ENCODE measurements around the gene WWOX.

Gene WWOX

GRCh38 chr16:78474762-78475161, 375.3 kb downstream of the WWOX start:
- DNase-seq (ENCODE audit: low spot score) = no peak

- no peak for DNase-seq (ENCODE audit: low spot score)
Observed at GRCh38 chr16:78476615-78477014, 377.2 kb downstream of the WWOX start.

GRCh38 chr16:78478267-78478861, 378.9 kb downstream of the WWOX start:
- DNase-seq (ENCODE audit: low spot score) = no peak

GRCh38 chr16:78479723-78480122, 380.3 kb downstream of the WWOX start:
- DNase-seq (ENCODE audit: low spot score) = no peak

GRCh38 chr16:78480588-78480987, 381.1 kb downstream of the WWOX start:
- DNase-seq (ENCODE audit: low spot score) = no peak

- no peak for DNase-seq (ENCODE audit: low spot score)
Observed at GRCh38 chr16:78483124-78483992, 383.9 kb downstream of the WWOX start.

- no peak for DNase-seq (ENCODE audit: low spot score)
Observed at GRCh38 chr16:78484509-78485058, 385.1 kb downstream of the WWOX start.

GRCh38 chr16:78485188-78485916, 385.9 kb downstream of the WWOX start:
- no peak for DNase-seq (ENCODE audit: low spot score)

GRCh38 chr16:78485917-78486257, 386.4 kb downstream of the WWOX start:
- DNase-seq (ENCODE audit: low spot score) = no peak

- DNase-seq (ENCODE audit: low spot score) = no peak
Observed at GRCh38 chr16:78487471-78487870, 388.0 kb downstream of the WWOX start.

GRCh38 chr16:78489072-78489471, 389.6 kb downstream of the WWOX start:
- no peak for DNase-seq (ENCODE audit: low spot score)

- DNase-seq (ENCODE audit: low spot score) = no peak
Observed at GRCh38 chr16:78489631-78490030, 390.2 kb downstream of the WWOX start.

GRCh38 chr16:78490431-78490830, 391.0 kb downstream of the WWOX start:
- DNase-seq (ENCODE audit: low spot score) = no peak

- no peak for DNase-seq (ENCODE audit: low spot score)
Observed at GRCh38 chr16:78490847-78491246, 391.4 kb downstream of the WWOX start.

- no peak for DNase-seq (ENCODE audit: low spot score)
Observed at GRCh38 chr16:78493573-78493972, 394.1 kb downstream of the WWOX start.

GRCh38 chr16:78494105-78494504, 394.7 kb downstream of the WWOX start:
- no peak for DNase-seq (ENCODE audit: low spot score)

GRCh38 chr16:78494674-78495073, 395.2 kb downstream of the WWOX start:
- DNase-seq (ENCODE audit: low spot score) = no peak

GRCh38 chr16:78496189-78496588, 396.7 kb downstream of the WWOX start:
- no peak for DNase-seq (ENCODE audit: low spot score)

GRCh38 chr16:78499399-78499798, 399.9 kb downstream of the WWOX start:
- DNase-seq (ENCODE audit: low spot score) = no peak

- no peak for DNase-seq (ENCODE audit: low spot score)
Observed at GRCh38 chr16:78500659-78501270, 401.3 kb downstream of the WWOX start.

- no peak for DNase-seq (ENCODE audit: low spot score)
Observed at GRCh38 chr16:78501744-78502143, 402.3 kb downstream of the WWOX start.

GRCh38 chr16:78502812-78503350, 403.4 kb downstream of the WWOX start:
- DNase-seq (ENCODE audit: low spot score) = no peak
